GM23338 (cell line): ENCODE results near the gene TCEA2.

ENCODE experiments used
- CREB1 ChIP-seq: fragments of 250-450 bp; sonication (Bioruptor Pico); IDR thresholded peaks from 2 replicates; pipeline ENCODE4 v1.5.0; 2020; ENCODE audit warnings: low read depth, mild to moderate bottlenecking, moderate library complexity
- EZH2 ChIP-seq: fragments of 200-600 bp; sonication (generic); IDR thresholded peaks from one replicate; pipeline ENCODE4 v1.8.0; 2017; ENCODE audit warnings: antibody characterized with exemption, mild to moderate bottlenecking, low read depth; ENCODE audit not compliant: unreplicated experiment
- EZH2phosphoT487 ChIP-seq: fragments of 200-600 bp; sonication (generic); IDR thresholded peaks from one replicate; pipeline ENCODE4 v1.8.1; 2018; ENCODE audit warnings: antibody characterized with exemption; ENCODE audit not compliant: unreplicated experiment
- JUNB ChIP-seq: IDR thresholded peaks from one replicate; pipeline ENCODE4 v1.6.1; 2016; ENCODE audit warnings: antibody characterized with exemption; ENCODE audit not compliant: unreplicated experiment
- NANOG ChIP-seq: IDR thresholded peaks from 2 replicates; pipeline ENCODE4 v1.6.1; 2016; ENCODE audit warnings: antibody characterized with exemption, borderline replicate concordance
- POLR2AphosphoS5 ChIP-seq: IDR thresholded peaks from 2 replicates; pipeline ENCODE4 v1.6.1; 2016; ENCODE audit warnings: antibody characterized with exemption, low read depth
- ZNF114 ChIP-seq: fragments of 250-450 bp; sonication (Bioruptor Pico); IDR thresholded peaks from 2 replicates; pipeline ENCODE4 v1.5.0; 2020; ENCODE audit warnings: mild to moderate bottlenecking, moderate library complexity
- ZNF331 ChIP-seq: fragments of 250-450 bp; sonication (Bioruptor Pico); IDR thresholded peaks from 2 replicates; pipeline ENCODE4 v1.5.0; 2020; ENCODE audit warnings: low read depth, mild to moderate bottlenecking, moderate library complexity
- TF ChIP-seq, protein P1 (sequence below), 2 experiments: fragments of 200-600 bp in 1 of 2; sonication (generic) in 1 of 2; conservative IDR thresholded peaks; 2 replicates each; pipeline versions ENCODE4 v1.5.1 to v1.6.1; 2016 to 2017; ENCODE audit warnings: antibody characterized with exemption in 2 of 2, low read depth in 2 of 2, mild to moderate bottlenecking in 2 of 2, moderate library complexity in 1 of 2
- TF ChIP-seq, protein P2 (sequence below): IDR thresholded peaks from one replicate; pipeline ENCODE4 v1.6.1; 2018; ENCODE audit warnings: antibody characterized with exemption; ENCODE audit not compliant: unreplicated experiment
- TF ChIP-seq, protein P3 (sequence below): IDR thresholded peaks from 2 replicates; pipeline ENCODE4 v1.6.1; 2016; ENCODE audit warnings: antibody characterized with exemption

DNA sequence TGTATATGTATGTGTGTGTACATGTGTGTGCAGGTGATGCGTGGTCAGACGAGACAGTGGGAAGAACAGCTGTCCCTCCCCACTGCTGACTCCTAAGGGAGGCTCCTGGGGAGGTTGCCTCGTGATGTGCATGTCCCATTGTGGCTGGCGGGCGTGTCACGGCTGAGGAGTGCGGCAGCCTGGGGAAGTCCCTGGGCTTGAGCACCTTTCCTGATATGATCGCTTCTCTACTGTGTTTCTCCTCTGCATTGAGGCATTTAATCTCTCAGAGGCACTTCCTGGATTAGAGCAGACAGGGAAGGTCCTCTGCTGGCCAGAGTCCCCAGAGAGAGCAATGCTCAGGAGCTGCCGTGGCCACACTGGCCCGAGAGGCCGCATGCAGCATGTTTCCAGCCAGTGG, 32.9 kb downstream of the TCEA2 start:
- TF ChIP-seq, protein P1, sequence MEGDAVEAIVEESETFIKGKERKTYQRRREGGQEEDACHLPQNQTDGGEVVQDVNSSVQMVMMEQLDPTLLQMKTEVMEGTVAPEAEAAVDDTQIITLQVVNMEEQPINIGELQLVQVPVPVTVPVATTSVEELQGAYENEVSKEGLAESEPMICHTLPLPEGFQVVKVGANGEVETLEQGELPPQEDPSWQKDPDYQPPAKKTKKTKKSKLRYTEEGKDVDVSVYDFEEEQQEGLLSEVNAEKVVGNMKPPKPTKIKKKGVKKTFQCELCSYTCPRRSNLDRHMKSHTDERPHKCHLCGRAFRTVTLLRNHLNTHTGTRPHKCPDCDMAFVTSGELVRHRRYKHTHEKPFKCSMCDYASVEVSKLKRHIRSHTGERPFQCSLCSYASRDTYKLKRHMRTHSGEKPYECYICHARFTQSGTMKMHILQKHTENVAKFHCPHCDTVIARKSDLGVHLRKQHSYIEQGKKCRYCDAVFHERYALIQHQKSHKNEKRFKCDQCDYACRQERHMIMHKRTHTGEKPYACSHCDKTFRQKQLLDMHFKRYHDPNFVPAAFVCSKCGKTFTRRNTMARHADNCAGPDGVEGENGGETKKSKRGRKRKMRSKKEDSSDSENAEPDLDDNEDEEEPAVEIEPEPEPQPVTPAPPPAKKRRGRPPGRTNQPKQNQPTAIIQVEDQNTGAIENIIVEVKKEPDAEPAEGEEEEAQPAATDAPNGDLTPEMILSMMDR (conservative IDR thresholded peaks at IDR 0.05; ENCODE audit: low read depth in 2 of 2): no peak
- TF ChIP-seq POLR2AphosphoS5 (no peak), EZH2phosphoT487 (no peak), CREB1 (no peak), EZH2 (no peak), ZNF114 (CRISPR knock-in tag) (no peak), NANOG (no peak), JUNB (no peak), ZNF331 (CRISPR knock-in tag) (no peak)
- TF ChIP-seq, protein P2, sequence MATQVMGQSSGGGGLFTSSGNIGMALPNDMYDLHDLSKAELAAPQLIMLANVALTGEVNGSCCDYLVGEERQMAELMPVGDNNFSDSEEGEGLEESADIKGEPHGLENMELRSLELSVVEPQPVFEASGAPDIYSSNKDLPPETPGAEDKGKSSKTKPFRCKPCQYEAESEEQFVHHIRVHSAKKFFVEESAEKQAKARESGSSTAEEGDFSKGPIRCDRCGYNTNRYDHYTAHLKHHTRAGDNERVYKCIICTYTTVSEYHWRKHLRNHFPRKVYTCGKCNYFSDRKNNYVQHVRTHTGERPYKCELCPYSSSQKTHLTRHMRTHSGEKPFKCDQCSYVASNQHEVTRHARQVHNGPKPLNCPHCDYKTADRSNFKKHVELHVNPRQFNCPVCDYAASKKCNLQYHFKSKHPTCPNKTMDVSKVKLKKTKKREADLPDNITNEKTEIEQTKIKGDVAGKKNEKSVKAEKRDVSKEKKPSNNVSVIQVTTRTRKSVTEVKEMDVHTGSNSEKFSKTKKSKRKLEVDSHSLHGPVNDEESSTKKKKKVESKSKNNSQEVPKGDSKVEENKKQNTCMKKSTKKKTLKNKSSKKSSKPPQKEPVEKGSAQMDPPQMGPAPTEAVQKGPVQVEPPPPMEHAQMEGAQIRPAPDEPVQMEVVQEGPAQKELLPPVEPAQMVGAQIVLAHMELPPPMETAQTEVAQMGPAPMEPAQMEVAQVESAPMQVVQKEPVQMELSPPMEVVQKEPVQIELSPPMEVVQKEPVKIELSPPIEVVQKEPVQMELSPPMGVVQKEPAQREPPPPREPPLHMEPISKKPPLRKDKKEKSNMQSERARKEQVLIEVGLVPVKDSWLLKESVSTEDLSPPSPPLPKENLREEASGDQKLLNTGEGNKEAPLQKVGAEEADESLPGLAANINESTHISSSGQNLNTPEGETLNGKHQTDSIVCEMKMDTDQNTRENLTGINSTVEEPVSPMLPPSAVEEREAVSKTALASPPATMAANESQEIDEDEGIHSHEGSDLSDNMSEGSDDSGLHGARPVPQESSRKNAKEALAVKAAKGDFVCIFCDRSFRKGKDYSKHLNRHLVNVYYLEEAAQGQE: no peak
- TF ChIP-seq, protein P3, sequence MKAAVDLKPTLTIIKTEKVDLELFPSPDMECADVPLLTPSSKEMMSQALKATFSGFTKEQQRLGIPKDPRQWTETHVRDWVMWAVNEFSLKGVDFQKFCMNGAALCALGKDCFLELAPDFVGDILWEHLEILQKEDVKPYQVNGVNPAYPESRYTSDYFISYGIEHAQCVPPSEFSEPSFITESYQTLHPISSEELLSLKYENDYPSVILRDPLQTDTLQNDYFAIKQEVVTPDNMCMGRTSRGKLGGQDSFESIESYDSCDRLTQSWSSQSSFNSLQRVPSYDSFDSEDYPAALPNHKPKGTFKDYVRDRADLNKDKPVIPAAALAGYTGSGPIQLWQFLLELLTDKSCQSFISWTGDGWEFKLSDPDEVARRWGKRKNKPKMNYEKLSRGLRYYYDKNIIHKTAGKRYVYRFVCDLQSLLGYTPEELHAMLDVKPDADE: no peak
